Type B pancreatic cell (in vitro differentiated cells): ENCODE results near the gene CHMP2B. TPM values are rescaled to one million over a fixed set of nuclear protein-coding genes. Genes with fewer than 3 reads are reported as not detected.

Experiments used
- DNase-seq: peaks from one replicate; pipeline ENCODE4 v3.0.0; 2021; ENCODE audit warnings: mixed read lengths; ENCODE audit not compliant: unreplicated experiment; ENCODE audit errors: extremely low spot score
- H3K27ac Mint-ChIP-seq: 2 replicates; pipeline ENCODE4 v1.8.0; 2021; ENCODE audit warnings: mild to moderate bottlenecking, mixed read lengths
- H3K27me3 Mint-ChIP-seq: 2 replicates; pipeline ENCODE4 v1.8.0; 2021; ENCODE audit warnings: mixed read lengths
- H3K36me3 Mint-ChIP-seq: 2 replicates; pipeline ENCODE4 v1.8.0; 2021; ENCODE audit warnings: mixed read lengths
- H3K4me1 Mint-ChIP-seq: one replicate; pipeline ENCODE4 v1.8.0; 2021; ENCODE audit warnings: mixed read lengths; ENCODE audit not compliant: unreplicated experiment
- H3K4me3 Mint-ChIP-seq: 2 replicates; pipeline ENCODE4 v1.8.0; 2021; ENCODE audit warnings: mild to moderate bottlenecking, mixed read lengths
- H3K9me3 Mint-ChIP-seq: 2 replicates; pipeline ENCODE4 v1.8.0; 2021; ENCODE audit warnings: mixed read lengths
- total RNA-seq: library from RNA; stranded (reverse); gene quantifications from 2 replicates; pipeline ENCODE4 v1.2.1, GENCODE V29; 2021; ENCODE audit warnings: low replicate concordance
- TF ChIP-seq, protein P1 (sequence below): fragments of 200-600 bp; sonication (generic); conservative IDR thresholded peaks from 2 replicates; pipeline ENCODE4 v1.5.0; 2021; ENCODE audit warnings: antibody characterized with exemption, mild to moderate bottlenecking

The CHMP2B gene
- total RNA-seq, 1 donor from 2014 or later: 29.0 TPM

DNA sequence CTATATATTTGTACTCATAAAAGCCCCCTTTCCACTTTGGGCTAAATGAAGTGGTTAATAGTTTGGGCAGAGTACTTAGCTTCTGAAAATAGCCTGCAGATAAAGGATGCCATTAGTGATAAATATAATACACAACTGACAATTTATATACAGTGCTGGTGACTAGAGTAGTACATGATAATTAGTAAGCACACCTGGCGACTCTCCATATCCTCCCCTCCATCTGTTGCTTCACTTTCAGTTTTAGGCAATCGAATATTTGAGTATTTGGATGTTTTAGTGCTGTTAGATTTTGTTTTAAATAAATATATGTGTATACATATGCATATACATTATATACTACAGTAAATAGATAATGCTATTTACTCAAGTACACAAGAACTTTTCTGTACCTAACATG lies 35.9 kb upstream of the CHMP2B start:
- TF ChIP-seq, protein P1, sequence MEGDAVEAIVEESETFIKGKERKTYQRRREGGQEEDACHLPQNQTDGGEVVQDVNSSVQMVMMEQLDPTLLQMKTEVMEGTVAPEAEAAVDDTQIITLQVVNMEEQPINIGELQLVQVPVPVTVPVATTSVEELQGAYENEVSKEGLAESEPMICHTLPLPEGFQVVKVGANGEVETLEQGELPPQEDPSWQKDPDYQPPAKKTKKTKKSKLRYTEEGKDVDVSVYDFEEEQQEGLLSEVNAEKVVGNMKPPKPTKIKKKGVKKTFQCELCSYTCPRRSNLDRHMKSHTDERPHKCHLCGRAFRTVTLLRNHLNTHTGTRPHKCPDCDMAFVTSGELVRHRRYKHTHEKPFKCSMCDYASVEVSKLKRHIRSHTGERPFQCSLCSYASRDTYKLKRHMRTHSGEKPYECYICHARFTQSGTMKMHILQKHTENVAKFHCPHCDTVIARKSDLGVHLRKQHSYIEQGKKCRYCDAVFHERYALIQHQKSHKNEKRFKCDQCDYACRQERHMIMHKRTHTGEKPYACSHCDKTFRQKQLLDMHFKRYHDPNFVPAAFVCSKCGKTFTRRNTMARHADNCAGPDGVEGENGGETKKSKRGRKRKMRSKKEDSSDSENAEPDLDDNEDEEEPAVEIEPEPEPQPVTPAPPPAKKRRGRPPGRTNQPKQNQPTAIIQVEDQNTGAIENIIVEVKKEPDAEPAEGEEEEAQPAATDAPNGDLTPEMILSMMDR: no peak
- DNase-seq: no peak
- no peak overlapping the region for H3K27ac Mint-ChIP-seq

DNA sequence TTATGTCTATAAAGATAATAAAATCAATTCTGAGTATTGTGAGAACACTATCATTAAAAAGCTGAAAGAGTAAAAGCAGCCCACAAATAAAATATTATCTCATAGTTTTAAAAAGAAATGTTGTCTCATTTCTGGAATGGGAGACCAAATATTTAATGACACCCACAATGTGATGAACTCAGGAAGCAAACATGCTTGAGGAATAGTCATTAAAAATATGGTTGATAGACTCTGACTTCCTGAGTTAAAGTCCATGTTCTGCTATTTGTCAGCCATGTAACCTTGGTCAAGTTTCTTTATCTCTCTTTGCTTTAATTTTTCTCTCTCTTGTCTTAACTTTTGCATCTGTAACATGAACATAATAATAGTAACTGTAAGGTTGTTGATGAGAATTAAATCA lies 35.5 kb upstream of the CHMP2B start:
- Mint-ChIP-seq H3K4me3 (no peak overlapping the region), H3K27me3 (peaks cover 7% of the 10 kb centered on the region), H3K9me3 (peaks cover 12% of the 10 kb centered on the region), H3K36me3 (peaks cover 4% of the 10 kb centered on the region), H3K27ac (no peak overlapping the region), H3K4me1 (peaks cover 8% of the 10 kb centered on the region)
- TF ChIP-seq, protein P1: no peak
- no peak for DNase-seq

More for the DNA sequence above, 35.9 kb upstream of the CHMP2B start:
- H3K4me1 Mint-ChIP-seq: peaks cover 6% of the 10 kb centered on the region
- H3K27me3 Mint-ChIP-seq: peaks cover 6% of the 10 kb centered on the region
- H3K4me3 Mint-ChIP-seq: no peak overlapping the region
- peaks cover 4% of the 10 kb centered on the region for H3K36me3 Mint-ChIP-seq
- peaks cover 13% of the 10 kb centered on the region for H3K9me3 Mint-ChIP-seq

DNA sequence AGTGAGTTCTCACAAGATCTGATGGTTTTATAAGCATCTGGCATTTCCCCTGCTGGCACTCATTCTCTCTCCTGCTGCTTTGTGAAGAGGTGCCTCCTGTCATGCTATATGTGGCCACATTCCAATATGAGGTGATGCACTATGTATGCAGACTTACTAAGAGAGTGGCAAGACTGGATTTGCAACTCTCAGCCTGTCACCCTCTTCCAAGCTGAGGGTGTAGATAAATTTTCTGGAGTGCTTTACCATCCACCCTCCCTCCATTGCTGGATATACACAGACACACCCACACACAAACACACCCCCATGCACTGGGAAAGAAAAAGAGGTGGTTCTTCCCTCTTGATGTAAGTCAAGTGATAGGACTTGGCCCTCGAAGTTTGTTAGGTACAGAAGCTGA lies 30.2 kb upstream of the CHMP2B start:
- TF ChIP-seq, protein P1: no peak
- Mint-ChIP-seq H3K9me3 (peaks cover 7% of the 10 kb centered on the region), H3K36me3 (peaks cover 4% of the 10 kb centered on the region), H3K27ac (peak overlapping the region; percentile 84), H3K4me3 (peak overlapping the region; percentile 62), H3K27me3 (peaks cover 11% of the 10 kb centered on the region), H3K4me1 (peaks cover 20% of the 10 kb centered on the region)
- no peak for DNase-seq

DNA sequence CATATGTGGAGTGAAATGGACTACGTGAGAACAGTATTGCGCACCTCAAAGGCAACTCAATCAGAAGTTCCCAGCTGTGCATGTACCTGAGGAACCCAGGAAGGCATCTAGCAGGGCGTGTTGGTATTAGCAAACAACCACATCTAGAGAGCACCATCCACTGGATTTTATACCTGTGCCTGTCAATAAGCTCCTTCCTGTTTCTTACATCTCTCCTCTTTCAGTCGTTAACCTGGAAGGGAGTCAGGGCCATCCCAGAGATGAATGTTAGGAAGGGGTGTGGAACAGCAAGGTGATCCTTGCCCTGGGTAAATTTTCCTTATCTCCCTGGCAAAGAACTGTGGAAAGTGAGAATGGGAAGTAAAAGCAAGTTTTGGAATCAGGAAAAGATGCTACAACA lies 29.6 kb upstream of the CHMP2B start:
- peaks cover 7% of the 10 kb centered on the region for H3K9me3 Mint-ChIP-seq
- TF ChIP-seq, protein P1: no peak
- peaks cover 13% of the 10 kb centered on the region for H3K27me3 Mint-ChIP-seq
- H3K4me3 Mint-ChIP-seq: no peak overlapping the region
- peaks cover 4% of the 10 kb centered on the region for H3K36me3 Mint-ChIP-seq
- peaks cover 22% of the 10 kb centered on the region for H3K4me1 Mint-ChIP-seq
- peak overlapping the region; percentile 84 for H3K27ac Mint-ChIP-seq
- no peak for DNase-seq

GRCh38 chr3:87198774-87199173 lies 28.3 kb upstream of the CHMP2B start:
- TF ChIP-seq, protein P1: no peak
- Mint-ChIP-seq H3K27me3 (peaks cover 16% of the 10 kb centered on the region), H3K9me3 (peaks cover 7% of the 10 kb centered on the region), H3K4me3 (no peak overlapping the region), H3K27ac (peak overlapping the region; percentile 52), H3K36me3 (peaks cover 4% of the 10 kb centered on the region), H3K4me1 (peaks cover 22% of the 10 kb centered on the region)
- no peak for DNase-seq

DNA sequence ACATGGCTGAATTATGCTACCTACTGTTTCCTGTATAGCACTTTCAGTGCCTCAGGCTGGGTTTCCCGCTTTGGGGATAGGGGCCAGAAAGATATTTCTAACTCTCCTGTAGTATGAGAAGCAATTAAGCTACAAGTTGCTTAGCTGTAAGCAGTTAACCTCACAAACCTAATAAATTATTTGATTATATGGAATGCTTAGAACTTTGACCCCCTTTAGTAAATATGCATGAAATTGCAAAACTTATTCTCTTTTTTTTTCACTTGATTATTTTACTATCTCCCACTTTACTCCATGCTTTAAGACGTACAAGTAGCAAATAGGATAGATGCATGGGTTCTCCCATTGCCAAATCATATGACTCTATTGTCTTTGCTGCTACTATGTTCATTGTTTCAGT lies 27.5 kb upstream of the CHMP2B start:
- peaks cover 4% of the 10 kb centered on the region for H3K36me3 Mint-ChIP-seq
- TF ChIP-seq, protein P1: no peak
- no peak for DNase-seq
- H3K4me1 Mint-ChIP-seq: peaks cover 22% of the 10 kb centered on the region
- H3K27me3 Mint-ChIP-seq: peaks cover 16% of the 10 kb centered on the region
- H3K27ac Mint-ChIP-seq: no peak overlapping the region
- H3K4me3 Mint-ChIP-seq: no peak overlapping the region
- H3K9me3 Mint-ChIP-seq: peaks cover 7% of the 10 kb centered on the region
